K562 (cell line): Measurements from ENCODE around the gene NDUFAF4. TPM values are rescaled to one million over a fixed set of nuclear protein-coding genes. Genes with fewer than 3 reads are reported as not detected.
A peak's percentile ranks its signal among the peaks of the same experiment; 100 is the strongest.

ENCODE experiments used
- ATAC-seq: fragments of 200-7000 bp; cut with Tn5 transposase; 3 replicates; pipeline ENCODE4 v1.9.1; 2020; ENCODE audit warnings: moderate library complexity
- BruUV-seq: library from RNA; stranded (reverse); fragments of 400-500 nt; replicated peaks from 2 replicates; lab custom pipeline; 2021; lab: Mats Ljungman, UMichigan
- CTCF ChIA-PET: fragments of 300-600 bp; formaldehyde crosslinking; extraction: SDS; loops from one replicate; lab custom pipeline; 2021; ENCODE audit warnings: low intra/inter-chr PET ratio; lab: Yijun Ruan, JAX
- POLR2A ChIA-PET: fragments of 300-600, 350-650 bp; sonication (Branson Sonifier 250); formaldehyde crosslinking; extraction: SDS; loops from one replicate; lab custom pipeline; 2021; ENCODE audit warnings: antibody characterized with exemption, inconsistent platforms; lab: Yijun Ruan, JAX
- DNase-seq, 4 experiments: peaks; one replicate each; pipeline versions ENCODE4 v3.0.0 to v3.0.0-alpha.2; 2011 to 2018; ENCODE audit warnings: low spot score in 3 of 4, mixed read lengths in 3 of 4; ENCODE audit errors: extremely low read depth in 1 of 4
- FAIRE-seq: peaks from 2 replicates; lab custom pipeline; 2011; peaks lifted over from hg19 to GRCh38; lab: Jason Lieb, UNC
- H2AFZ ChIP-seq: 2 replicates; pipeline ENCODE4 v1.6.0; 2011; ENCODE audit warnings: low read depth, low read length, control low read depth, inconsistent platforms
- H3K27ac ChIP-seq: fragments of 200-600 bp; 3 replicates; pipeline ENCODE4 v1.8.0; 2011; ENCODE audit warnings: low read depth, mild to moderate bottlenecking, control low read depth, inconsistent platforms, low read length, moderate library complexity, mixed read lengths; ENCODE audit errors: extremely low read depth
- H3K27me3 ChIP-seq, 2 experiments: fragments of 300-600 bp in 1 of 2; 2 replicates in 1 of 2; 3 replicates in 1 of 2; pipeline versions ENCODE4 v1.6.0 to v1.8.0; 2011; ENCODE audit warnings: inconsistent platforms in 2 of 2, low read length in 2 of 2, mild to moderate bottlenecking in 1 of 2, mixed read lengths in 1 of 2, moderate library complexity in 1 of 2; ENCODE audit not compliant: control insufficient read depth in 2 of 2, insufficient read depth in 2 of 2
- H3K36me3 ChIP-seq: fragments of 300-600 bp; 3 replicates; pipeline ENCODE4 v1.8.0; 2011; ENCODE audit warnings: mild to moderate bottlenecking, low read length, inconsistent platforms; ENCODE audit not compliant: control insufficient read depth, insufficient read depth
- H3K4me1 ChIP-seq, 2 experiments: fragments of 200-600 bp in 1 of 2; replicated peaks in 1 of 2; 2 replicates in 1 of 2; 3 replicates in 1 of 2; pipeline versions ENCODE4 v1.5.1 to v1.8.0; 2011; ENCODE audit warnings: inconsistent platforms in 2 of 2, low read length in 2 of 2, mild to moderate bottlenecking in 1 of 2, mixed read lengths in 1 of 2, moderate library complexity in 1 of 2; ENCODE audit not compliant: control insufficient read depth in 2 of 2, insufficient read depth in 2 of 2
- H3K4me2 ChIP-seq: 2 replicates; pipeline ENCODE4 v1.6.1; 2011; ENCODE audit warnings: low read length, control low read depth, inconsistent platforms, mixed read lengths; ENCODE audit not compliant: insufficient read depth
- H3K4me3 ChIP-seq: fragments of 200-600 bp; sonication (generic), shearing (Covaris generic); 2 replicates; pipeline ENCODE4 v1.5.1; 2016; ENCODE audit warnings: control low read depth, inconsistent platforms
- H3K79me2 ChIP-seq: fragments of 200-600 bp; 3 replicates; pipeline ENCODE4 v1.8.0; 2011; ENCODE audit warnings: low read length, inconsistent platforms; ENCODE audit not compliant: control insufficient read depth, insufficient read depth
- H3K9ac ChIP-seq, 2 experiments: 2 replicates each; pipeline versions ENCODE4 v1.6.0 to v1.6.1; 2011; ENCODE audit warnings: low read depth in 2 of 2, low read length in 2 of 2, control low read depth in 1 of 2, inconsistent platforms in 1 of 2, mild to moderate bottlenecking in 1 of 2, mixed read lengths in 1 of 2; ENCODE audit not compliant: insufficient read depth in 1 of 2
- H3K9me1 ChIP-seq: one replicate; pipeline ENCODE4 v1.6.0; 2011; ENCODE audit warnings: inconsistent platforms, mild to moderate bottlenecking, low read length, moderate library complexity; ENCODE audit not compliant: control insufficient read depth, insufficient read depth
- H3K9me3 ChIP-seq: replicated peaks from 2 replicates; pipeline ENCODE4 v1.5.1; 2011; ENCODE audit warnings: low read depth, low read length, inconsistent platforms; ENCODE audit not compliant: control insufficient read depth, insufficient read depth
- H4K20me1 ChIP-seq: replicated peaks from 2 replicates; pipeline ENCODE4 v1.6.1; 2011; ENCODE audit warnings: low read length, inconsistent platforms, mixed read lengths; ENCODE audit not compliant: control insufficient read depth, insufficient read depth
- BRD4 ChIP-seq: fragments of 200-600 bp; sonication (generic); IDR thresholded peaks from 2 replicates; pipeline ENCODE4 v1.6.1; 2017; ENCODE audit warnings: inconsistent platforms
- HIVEP1 ChIP-seq: fragments of 250-450 bp; sonication (Bioruptor Pico); IDR thresholded peaks from 2 replicates; pipeline ENCODE4 v1.4.0; 2020; ENCODE audit warnings: mild to moderate bottlenecking
- ILF3 ChIP-seq: fragments of 450-650 bp; IDR thresholded peaks from 2 replicates; pipeline ENCODE4 v1.6.1; 2018; ENCODE audit warnings: antibody characterized with exemption, mild to moderate bottlenecking, moderate library complexity, borderline replicate concordance
- IRF9 ChIP-seq: fragments of 450-650 bp; IDR thresholded peaks from 2 replicates; pipeline ENCODE4 v1.6.1; 2016; ENCODE audit warnings: missing biosample characterization, missing genetic modification characterization
- MAFG ChIP-seq: fragments of 450-650 bp; conservative IDR thresholded peaks from 2 replicates; pipeline ENCODE4 v1.6.1; 2016; ENCODE audit warnings: missing genetic modification characterization, missing compliant biosample characterization
- MBD1 ChIP-seq: fragments of 250-450 bp; sonication (Bioruptor Pico); IDR thresholded peaks from 2 replicates; pipeline ENCODE4 v1.8.0; 2022; ENCODE audit warnings: inconsistent platforms
- MEF2A ChIP-seq: IDR thresholded peaks from 2 replicates; pipeline ENCODE4 v1.6.1; 2011; ENCODE audit warnings: low read depth, mild to moderate bottlenecking, low read length, moderate library complexity; ENCODE audit not compliant: control insufficient read depth
- NFE2 ChIP-seq: IDR thresholded peaks from 2 replicates; pipeline ENCODE4 v1.6.1; 2014; ENCODE audit warnings: antibody characterized with exemption, low read depth
- PCBP2 ChIP-seq: fragments of 200-400 bp; formaldehyde crosslinking; IDR thresholded peaks from 2 replicates; pipeline ENCODE4 v1.6.1; 2018; ENCODE audit warnings: low read length, low read depth, mild to moderate bottlenecking, moderate library complexity; ENCODE audit not compliant: poor library complexity, severe bottlenecking
- RBM15 ChIP-seq: fragments of 200-400 bp; formaldehyde crosslinking; IDR thresholded peaks from 2 replicates; pipeline ENCODE4 v1.6.1; 2018; ENCODE audit warnings: mild to moderate bottlenecking, low read length, moderate library complexity; ENCODE audit not compliant: insufficient read depth
- TCFL5 ChIP-seq: fragments of 250-450 bp; sonication (Bioruptor Pico); conservative IDR thresholded peaks from 2 replicates; pipeline ENCODE4 v1.6.1; 2021; ENCODE audit warnings: mild to moderate bottlenecking, moderate library complexity, matching md5 sums
- ZNF707 ChIP-seq: fragments of 250-450 bp; sonication (Bioruptor Pico); conservative IDR thresholded peaks from 2 replicates; pipeline ENCODE4 v1.8.0; 2022; ENCODE audit warnings: inconsistent platforms, mild to moderate bottlenecking, moderate library complexity
- ZNF766 ChIP-seq: fragments of 200-800 bp; sonication (Bioruptor generic); conservative IDR thresholded peaks from 2 replicates; pipeline ENCODE4 v1.6.1; 2016; ENCODE audit warnings: missing genetic modification characterization, missing compliant biosample characterization
- WGBS: fragments of 100-300 bp; shearing (Covaris generic); methylation state at CpG from one replicate; pipeline ENCODE4 v1.1.6; 2016; ENCODE audit warnings: low coverage, mixed read lengths; ENCODE audit not compliant: insufficient coverage; ENCODE audit errors: missing lambda C conversion rate; 5-methylcytosine and 5-hydroxymethylcytosine counted together
- in situ Hi-C: fragments of 300-500 bp; cut with MboI; formaldehyde crosslinking; loops from 4 replicates; pipeline ENCODE4 v1.15.0; 2018; ENCODE audit warnings: inconsistent platforms, mixed read lengths
- intact Hi-C: fragments of 100-400 bp; cut with micrococcal nuclease; formaldehyde crosslinking; loops from 2 replicates; pipeline ENCODE4 v1.14.2; 2022
- polyA plus RNA-seq, 8 experiments: library from polyadenylated mRNA; depleted of rRNA in 4 of 8; stranded (reverse) in 5 of 8; unstranded in 3 of 8; fragments of >200 nt; fragmentation: Nextera tagmentation in 2 of 8; fragmentation: Illumina TruSeq in 1 of 8; extraction: Ambion mirVana in 2 of 8; extraction: Trizol in 1 of 8; gene quantifications; 2 replicates each; pipeline versions ENCODE4 v1.2.1 to v1.2.3, GENCODE V29; 2011 to 2014; ENCODE audit warnings: inconsistent platforms in 1 of 8, missing spikeins in 1 of 8
- total RNA-seq, 7 experiments: library from RNA; depleted of rRNA in 6 of 7; stranded (reverse); fragments of >200 nt in 6 of 7; fragmentation: Illumina TruSeq in 2 of 7; extraction: Trizol in 2 of 7; gene quantifications; 2 replicates each; pipeline versions ENCODE4 v1.2.1 to v1.2.3, GENCODE V29; 2011 to 2021; ENCODE audit warnings: low replicate concordance in 1 of 7

The NDUFAF4 gene
- total and polyA plus RNA-seq, 9 of the 15 experiments (the other 6 are each of a cell fraction or from before 2014, with no cell fraction given) = 45.0 to 418 (median 136) TPM

GRCh38 chr6:96852605-96853004 is 45.1 kb downstream of the NDUFAF4 start:
- no TSS peak for BruUV-seq
- FAIRE-seq (no peak), ATAC-seq (no peak; the same call in 2 of the 3 replicates), DNase-seq (no peak)
- Histone ChIP-seq H3K4me2 (no peak overlapping the region), H4K20me1 (no peaks in the 10 kb centered on the region), H3K4me3 (no peak overlapping the region), H3K27ac (no peak overlapping the region), H2AFZ (no peak overlapping the region), H3K9me3 (no peaks in the 10 kb centered on the region), H3K27me3 (0 out of 5 replicates have a peak, but pooled peaks cover 0 to 2% of the 10 kb centered on the region in 2 experiments), H3K9me1 (no peaks in the 10 kb centered on the region), H3K4me1 (peaks cover 0 to 3% of the 10 kb centered on the region in 2 experiments; a peak in 1 of 5 replicates), H3K36me3 (no peaks in the 10 kb centered on the region), H3K9ac (no peak overlapping the region), H3K79me2 (no peaks in the 10 kb centered on the region)
- intact Hi-C loops (no loop called here), in situ Hi-C loops (no loop called here)
- no peak for TF ChIP-seq RBM15
- TF ChIP-seq ILF3 = no peak
- no peak for TF ChIP-seq BRD4
- no peak for TF ChIP-seq MBD1
- peak; percentile 40 for TF ChIP-seq NFE2
- no peak for TF ChIP-seq HIVEP1 (CRISPR knock-in tag)
- TF ChIP-seq ZNF766 (CRISPR knock-in tag) = peak; percentile 94
- TF ChIP-seq ZNF707 (CRISPR knock-in tag) = no peak
- TF ChIP-seq MAFG = peak; percentile 32; the same call in 1 of the 2 replicates
- no peak for TF ChIP-seq TCFL5 (CRISPR knock-in tag)
- TF ChIP-seq PCBP2 = no peak
- no peak for TF ChIP-seq IRF9 (tag)
- no peak for TF ChIP-seq MEF2A
- WGBS = 52% methylated on average over 3 of the region's 3 CpGs
- ChIA-PET POLR2A (interaction anchor here (0.9 kb wide), 1 partner anchor 16 kb away, joined by 4 read pairs; no protein-coding TSS in a partner anchor), CTCF (no interaction called here)
